Fibroblast of pulmonary artery (primary cell): ENCODE data around the gene TEN1.

ENCODE experiments used
- DNase-seq: peaks from one replicate; pipeline ENCODE4 v3.0.0-alpha.2; 2010; ENCODE audit warnings: low read depth
- H3K4me3 ChIP-seq: replicated peaks from 2 replicates; pipeline ENCODE4 v1.5.1; 2011; ENCODE audit warnings: low read depth, mild to moderate bottlenecking, control low read depth, low read length, moderate library complexity
- TF ChIP-seq, protein P1 (sequence below): IDR thresholded peaks from 2 replicates; pipeline ENCODE4 v1.5.1; 2011; ENCODE audit warnings: mild to moderate bottlenecking, control low read depth, low read length, inconsistent platforms; ENCODE audit errors: missing control alignments

The TEN1 gene

DNA sequence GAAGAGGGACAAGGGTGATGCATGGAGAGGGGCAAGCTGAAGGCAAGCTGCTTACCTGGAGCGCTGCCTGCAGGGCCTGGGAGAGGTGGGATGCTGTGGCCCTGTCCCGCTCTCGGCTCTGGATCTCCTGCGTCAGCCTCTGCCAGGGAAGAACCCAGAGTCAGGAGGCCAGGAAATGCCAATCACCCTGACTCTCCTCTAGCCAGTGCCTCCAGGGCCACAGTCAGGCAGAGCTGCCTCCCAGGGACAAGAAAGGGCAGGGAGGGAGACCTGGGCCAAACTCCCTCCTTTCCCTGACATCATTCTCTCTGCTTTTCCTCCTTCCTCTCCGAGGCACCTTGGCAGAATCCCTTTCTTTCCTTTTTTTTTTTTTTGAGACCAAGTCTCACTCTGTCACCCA, 32.9 kb downstream of the TEN1 start:
- DNase-seq: no peak
- no peak overlapping the region for H3K4me3 ChIP-seq
- TF ChIP-seq, protein P1, sequence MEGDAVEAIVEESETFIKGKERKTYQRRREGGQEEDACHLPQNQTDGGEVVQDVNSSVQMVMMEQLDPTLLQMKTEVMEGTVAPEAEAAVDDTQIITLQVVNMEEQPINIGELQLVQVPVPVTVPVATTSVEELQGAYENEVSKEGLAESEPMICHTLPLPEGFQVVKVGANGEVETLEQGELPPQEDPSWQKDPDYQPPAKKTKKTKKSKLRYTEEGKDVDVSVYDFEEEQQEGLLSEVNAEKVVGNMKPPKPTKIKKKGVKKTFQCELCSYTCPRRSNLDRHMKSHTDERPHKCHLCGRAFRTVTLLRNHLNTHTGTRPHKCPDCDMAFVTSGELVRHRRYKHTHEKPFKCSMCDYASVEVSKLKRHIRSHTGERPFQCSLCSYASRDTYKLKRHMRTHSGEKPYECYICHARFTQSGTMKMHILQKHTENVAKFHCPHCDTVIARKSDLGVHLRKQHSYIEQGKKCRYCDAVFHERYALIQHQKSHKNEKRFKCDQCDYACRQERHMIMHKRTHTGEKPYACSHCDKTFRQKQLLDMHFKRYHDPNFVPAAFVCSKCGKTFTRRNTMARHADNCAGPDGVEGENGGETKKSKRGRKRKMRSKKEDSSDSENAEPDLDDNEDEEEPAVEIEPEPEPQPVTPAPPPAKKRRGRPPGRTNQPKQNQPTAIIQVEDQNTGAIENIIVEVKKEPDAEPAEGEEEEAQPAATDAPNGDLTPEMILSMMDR: no peak

DNA sequence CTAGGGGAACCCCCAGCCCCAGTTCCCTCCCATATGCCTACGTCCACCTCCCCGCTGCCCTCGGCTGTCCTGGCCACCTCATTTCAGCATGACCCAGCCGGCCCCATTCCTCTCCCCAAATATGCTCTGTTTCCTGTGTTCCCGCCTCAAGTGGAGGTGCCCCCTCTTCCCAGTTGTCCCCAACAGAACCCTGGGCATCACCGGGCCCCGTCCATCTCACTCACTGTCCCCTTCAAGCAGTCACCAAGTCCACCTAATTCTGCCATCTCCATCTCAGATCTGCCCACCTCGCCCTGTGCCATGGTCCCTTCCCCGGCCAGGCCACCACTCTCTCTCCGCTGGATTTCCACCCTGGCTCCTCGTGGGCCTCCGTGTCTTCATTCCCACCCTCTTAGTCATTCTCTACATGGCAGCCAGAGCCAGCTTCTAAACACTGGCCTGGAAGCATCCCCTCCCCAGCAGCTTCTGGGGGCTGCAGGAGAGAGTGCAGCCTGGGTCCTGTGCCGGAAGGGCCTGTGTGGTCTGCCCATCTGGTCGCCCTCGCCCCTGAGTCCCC, 34.4 kb downstream of the TEN1 start:
- DNase-seq: no peak
- TF ChIP-seq, protein P1: no peak
- no peak overlapping the region for H3K4me3 ChIP-seq

DNA sequence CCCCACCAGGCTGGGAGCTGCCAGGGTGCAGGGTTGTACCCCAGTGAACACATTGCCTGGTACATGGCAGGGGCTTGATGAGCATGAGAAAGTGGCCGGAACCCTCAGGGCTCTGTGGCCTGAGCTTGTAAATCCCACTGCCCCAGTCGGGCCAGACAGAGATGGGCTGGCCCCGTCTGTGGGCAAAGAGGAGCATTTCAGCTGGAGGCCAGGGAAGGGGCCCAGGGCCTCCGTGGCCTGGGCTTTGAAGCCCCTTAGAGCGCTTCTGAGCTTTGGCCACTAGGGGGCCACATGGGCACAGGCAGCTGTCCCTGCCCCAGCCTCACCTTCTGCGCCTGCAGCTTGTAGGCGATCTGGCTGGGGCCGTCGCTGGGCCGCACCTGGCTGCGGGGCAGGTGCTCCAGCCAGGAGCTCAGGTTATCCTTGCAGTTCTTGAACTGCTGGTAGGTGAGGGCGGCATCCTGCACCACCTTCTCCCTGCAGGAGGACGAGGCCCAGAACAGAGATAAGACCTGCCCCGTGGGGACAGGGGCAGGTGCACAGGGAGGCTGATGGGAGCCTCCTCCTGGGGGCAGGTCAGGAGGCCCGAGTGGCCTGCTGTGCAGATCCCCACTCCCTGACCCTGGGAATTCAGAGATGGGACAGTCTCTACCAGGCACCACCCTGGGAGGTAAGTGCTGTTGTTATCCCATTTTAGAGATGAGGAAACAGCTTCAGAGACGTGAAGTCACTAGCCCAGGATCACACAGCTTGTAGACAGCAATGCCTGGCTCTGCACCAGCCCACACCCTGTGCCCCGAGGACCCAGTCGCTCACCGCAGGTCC, 35.3 kb downstream of the TEN1 start:
- TF ChIP-seq, protein P1: peak; percentile 93
- H3K4me3 ChIP-seq: no peak overlapping the region
- DNase-seq: peak; percentile 75

DNA sequence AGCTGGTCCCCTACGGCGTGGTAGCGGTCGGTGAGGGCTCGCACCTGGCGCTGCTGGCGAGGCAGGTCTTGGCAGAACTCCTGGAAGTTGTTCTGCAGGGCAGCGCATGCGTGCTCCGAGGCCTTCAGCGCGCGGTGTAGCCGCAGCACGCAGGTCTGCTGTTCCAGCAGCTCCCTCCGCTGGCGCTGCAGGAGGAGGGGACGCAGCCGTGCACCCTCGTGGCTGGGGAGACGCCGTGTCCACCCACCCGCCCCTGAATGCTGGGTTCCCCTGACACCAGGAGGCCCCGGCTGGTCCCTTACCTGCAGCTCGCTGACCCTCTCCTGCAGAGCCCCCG, 35.9 kb downstream of the TEN1 start:
- no peak for DNase-seq
- TF ChIP-seq, protein P1: no peak
- no peak overlapping the region for H3K4me3 ChIP-seq

DNA sequence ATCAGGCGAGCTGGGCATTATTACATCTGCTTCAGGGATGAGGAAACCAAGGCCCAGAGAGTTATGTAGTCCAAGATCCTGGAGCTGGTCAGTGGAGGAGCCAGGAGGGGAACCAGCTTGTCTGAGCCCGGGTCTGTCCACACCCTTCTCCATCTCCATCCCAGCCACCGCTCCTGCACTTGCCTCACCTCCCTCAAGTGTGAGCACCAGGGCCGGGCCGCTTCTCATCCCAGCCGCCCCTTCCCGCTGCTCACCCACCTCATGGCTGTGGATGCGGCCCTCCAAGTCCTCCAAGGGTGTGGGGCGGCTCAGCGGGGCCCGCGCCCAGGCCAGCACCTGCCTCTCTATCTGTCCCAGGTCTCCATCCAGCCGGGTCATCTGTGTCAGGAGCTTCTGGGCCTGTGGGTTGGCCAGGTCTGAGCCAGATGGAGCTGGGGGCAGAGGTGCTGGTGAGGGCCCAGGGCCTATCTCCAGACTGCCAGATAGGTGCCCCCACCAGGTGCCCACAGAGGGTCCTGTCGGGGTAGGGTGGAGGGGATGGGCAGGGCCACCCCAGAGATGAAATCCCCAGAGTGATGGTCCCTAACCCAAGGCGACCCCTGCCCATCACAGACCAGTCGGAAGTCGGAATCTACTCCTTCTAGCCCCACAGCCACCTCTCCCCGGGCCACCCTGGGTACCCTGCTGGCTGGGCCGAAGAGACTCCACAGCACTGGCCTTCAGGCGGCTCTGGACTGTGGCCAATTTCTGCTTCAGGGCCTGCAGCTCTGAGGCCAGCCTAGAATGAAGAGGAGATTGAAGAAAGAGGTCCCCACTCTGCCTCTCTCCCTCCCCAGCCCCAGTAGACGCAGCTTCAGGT, 38.7 kb downstream of the TEN1 start:
- no peak for DNase-seq
- no peak overlapping the region for H3K4me3 ChIP-seq
- TF ChIP-seq, protein P1: no peak

DNA sequence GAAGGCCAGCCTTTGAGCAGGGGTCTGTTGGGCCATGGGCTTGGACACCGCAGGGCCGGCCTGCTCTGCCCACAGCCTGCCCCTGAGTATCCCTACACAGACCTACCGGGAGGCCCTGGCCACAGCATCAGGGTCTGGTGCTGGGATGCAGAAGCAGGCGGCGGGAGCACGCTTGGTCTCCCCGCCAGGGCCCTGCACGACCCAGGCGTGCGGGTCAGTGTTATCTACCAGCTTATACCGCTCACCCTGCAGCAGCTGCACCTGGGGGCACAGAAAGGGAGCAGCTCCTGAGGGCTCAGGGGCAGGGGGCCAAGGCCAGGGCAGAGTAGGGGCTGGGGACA, 39.3 kb downstream of the TEN1 start:
- no peak overlapping the region for H3K4me3 ChIP-seq
- TF ChIP-seq, protein P1: no peak
- DNase-seq: no peak
